ENCODE measurements around the gene SPEF2. TPM values are rescaled to one million over a fixed set of nuclear protein-coding genes. Genes with fewer than 3 reads are reported as not detected.

The SPEF2 gene
- total RNA-seq, 2 experiments from 2014 or later, result 10.8 to 13.1 TPM

GRCh38 chr5:35683466-35683865 is 65.8 kb downstream of the SPEF2 start:
- no peak for DNase-seq
- POLR2A ChIA-PET, result no interaction called here
- H3K9me3 Mint-ChIP-seq, result no peaks in the 10 kb centered on the region
- no peaks in the 10 kb centered on the region for H3K27me3 Mint-ChIP-seq
- peaks cover 11% of the 10 kb centered on the region for H3K4me1 Mint-ChIP-seq
- H3K36me3 Mint-ChIP-seq (ENCODE audit: low read depth), result no peaks in the 10 kb centered on the region
- no peak overlapping the region for H3K4me3 Mint-ChIP-seq
- no peak overlapping the region for H3K27ac Mint-ChIP-seq
- CTCF ChIA-PET, result no interaction called here

DNA sequence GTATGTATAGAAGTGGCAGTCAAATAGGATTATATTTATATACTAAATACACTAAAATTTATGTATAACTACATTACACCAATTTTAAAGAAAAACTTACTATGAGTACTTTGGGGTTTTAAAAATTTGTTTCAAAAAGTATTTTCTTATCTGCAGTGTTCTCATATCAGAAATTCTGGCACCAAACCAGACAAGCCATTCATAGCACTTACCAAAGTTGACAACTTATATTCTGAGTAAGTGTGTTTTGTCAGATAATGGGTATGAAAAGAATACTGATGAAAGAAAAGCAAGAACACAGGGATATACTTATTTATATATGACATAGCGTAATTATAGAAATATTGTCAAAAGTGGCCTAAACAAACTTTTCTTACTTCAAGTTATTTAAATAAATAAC is 67.5 kb downstream of the SPEF2 start:
- ChIA-PET POLR2A (no interaction called here), CTCF (no interaction called here)
- Mint-ChIP-seq H3K4me1 (no peaks in the 10 kb centered on the region), H3K27ac (no peak overlapping the region), H3K36me3 (ENCODE audit: low read depth) (no peaks in the 10 kb centered on the region), H3K4me3 (no peak overlapping the region), H3K27me3 (no peaks in the 10 kb centered on the region), H3K9me3 (no peaks in the 10 kb centered on the region)
- no peak for DNase-seq

DNA sequence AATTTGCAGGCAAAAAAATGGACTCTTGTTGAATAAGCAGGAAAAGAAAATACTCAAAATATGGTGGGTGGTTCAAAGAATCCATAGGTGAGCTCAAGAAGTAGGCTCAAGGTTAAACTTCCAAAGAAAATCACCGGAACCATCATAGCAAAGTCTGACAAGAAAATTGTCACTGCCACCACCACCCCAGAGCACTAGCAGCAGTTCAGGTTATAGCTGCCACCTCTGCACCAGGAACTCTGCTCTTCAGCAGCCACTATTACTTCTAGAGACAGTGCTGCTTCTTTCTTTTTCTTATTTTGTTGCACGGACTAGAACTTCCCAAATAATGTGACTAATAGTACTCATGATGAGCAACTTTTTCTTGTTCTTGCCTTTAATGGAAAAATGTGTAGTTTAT is 70.3 kb downstream of the SPEF2 start:
- H3K36me3 Mint-ChIP-seq (ENCODE audit: low read depth), result peaks cover 5% of the 10 kb centered on the region
- H3K4me1 Mint-ChIP-seq, result no peaks in the 10 kb centered on the region
- ChIA-PET CTCF (no interaction called here), POLR2A (no interaction called here)
- no peak overlapping the region for H3K4me3 Mint-ChIP-seq
- H3K27me3 Mint-ChIP-seq, result no peaks in the 10 kb centered on the region
- DNase-seq, result no peak
- H3K9me3 Mint-ChIP-seq, result no peaks in the 10 kb centered on the region
- H3K27ac Mint-ChIP-seq, result no peak overlapping the region

DNA sequence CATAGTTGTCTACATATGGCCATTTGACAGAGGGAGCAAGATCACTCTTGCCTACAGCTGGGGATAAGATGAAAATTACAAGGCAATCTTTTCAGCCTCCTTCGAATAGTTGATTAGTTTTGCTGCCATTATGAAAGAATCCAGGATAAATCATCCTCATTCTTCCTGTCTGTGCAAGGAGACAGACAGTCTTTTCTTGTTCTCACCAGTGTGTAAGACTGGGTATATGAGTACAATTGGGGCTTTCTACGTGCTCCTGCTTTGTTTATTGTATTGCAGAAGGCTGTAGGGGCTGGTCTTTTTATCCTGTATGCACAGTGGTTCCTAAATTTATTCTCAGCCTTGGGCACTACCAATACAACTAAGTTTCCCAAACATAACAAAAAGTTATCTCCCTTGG is 76.8 kb downstream of the SPEF2 start:
- no peak for DNase-seq
- no peak overlapping the region for H3K27ac Mint-ChIP-seq
- H3K9me3 Mint-ChIP-seq, result no peaks in the 10 kb centered on the region
- no peak overlapping the region for H3K4me3 Mint-ChIP-seq
- ChIA-PET CTCF (no interaction called here), POLR2A (no interaction called here)
- no peaks in the 10 kb centered on the region for H3K27me3 Mint-ChIP-seq
- peaks cover 12% of the 10 kb centered on the region for H3K36me3 Mint-ChIP-seq (ENCODE audit: low read depth)
- no peaks in the 10 kb centered on the region for H3K4me1 Mint-ChIP-seq

GRCh38 chr5:35698047-35698808 is 80.6 kb downstream of the SPEF2 start:
- Mint-ChIP-seq H3K36me3 (ENCODE audit: low read depth) (peaks cover 14% of the 10 kb centered on the region), H3K4me1 (no peaks in the 10 kb centered on the region), H3K27ac (no peak overlapping the region), H3K27me3 (no peaks in the 10 kb centered on the region), H3K4me3 (no peak overlapping the region), H3K9me3 (no peaks in the 10 kb centered on the region)
- ChIA-PET CTCF (no interaction called here), POLR2A (no interaction called here)
- DNase-seq, result no peak

- no peaks in the 10 kb centered on the region for H3K4me1 Mint-ChIP-seq
- H3K4me3 Mint-ChIP-seq, result no peak overlapping the region
- no peaks in the 10 kb centered on the region for H3K9me3 Mint-ChIP-seq
- CTCF ChIA-PET, result no interaction called here
- POLR2A ChIA-PET, result no interaction called here
- H3K27me3 Mint-ChIP-seq, result no peaks in the 10 kb centered on the region
- no peak overlapping the region for H3K27ac Mint-ChIP-seq
- peaks cover 8% of the 10 kb centered on the region for H3K36me3 Mint-ChIP-seq (ENCODE audit: low read depth)
- DNase-seq, result no peak
Observed at GRCh38 chr5:35707659-35708058, 90.0 kb downstream of the SPEF2 start.

GRCh38 chr5:35709688-35710087 is 92.0 kb downstream of the SPEF2 start:
- no peaks in the 10 kb centered on the region for H3K27me3 Mint-ChIP-seq
- H3K36me3 Mint-ChIP-seq (ENCODE audit: low read depth), result peaks cover 5% of the 10 kb centered on the region
- no peaks in the 10 kb centered on the region for H3K9me3 Mint-ChIP-seq
- H3K4me3 Mint-ChIP-seq, result no peak overlapping the region
- ChIA-PET POLR2A (no interaction called here), CTCF (no interaction called here)
- no peak for DNase-seq
- no peaks in the 10 kb centered on the region for H3K4me1 Mint-ChIP-seq
- H3K27ac Mint-ChIP-seq, result no peak overlapping the region

GRCh38 chr5:35717718-35718117 is 100.1 kb downstream of the SPEF2 start:
- no peaks in the 10 kb centered on the region for H3K4me1 Mint-ChIP-seq
- no peak overlapping the region for H3K27ac Mint-ChIP-seq
- ChIA-PET CTCF (no interaction called here), POLR2A (no interaction called here)
- no peak for DNase-seq
- H3K4me3 Mint-ChIP-seq, result no peak overlapping the region
- H3K36me3 Mint-ChIP-seq (ENCODE audit: low read depth), result peaks cover 5% of the 10 kb centered on the region
- peaks cover 7% of the 10 kb centered on the region for H3K9me3 Mint-ChIP-seq
- H3K27me3 Mint-ChIP-seq, result no peaks in the 10 kb centered on the region

DNA sequence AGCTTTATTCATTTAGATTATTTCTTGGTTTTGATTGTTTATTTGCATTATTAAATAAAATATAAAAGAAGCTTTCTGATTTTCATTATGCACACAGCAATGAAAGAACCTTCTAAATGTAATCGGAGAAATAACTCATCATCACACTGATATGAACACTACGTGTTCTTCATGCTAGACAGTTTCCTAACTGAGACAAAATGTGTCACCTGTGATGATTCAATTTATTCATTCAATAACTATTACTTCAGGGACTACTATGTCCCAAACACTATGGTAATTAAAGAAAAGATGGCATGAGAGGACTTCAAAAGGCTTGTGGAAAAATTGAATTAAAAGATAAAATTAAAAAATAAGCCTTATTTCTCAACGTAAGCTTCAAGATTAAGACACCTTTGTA is 118.1 kb downstream of the SPEF2 start:
- POLR2A ChIA-PET, result no interaction called here
- Mint-ChIP-seq H3K9me3 (peaks cover 6% of the 10 kb centered on the region), H3K4me3 (no peak overlapping the region), H3K4me1 (peaks cover 17% of the 10 kb centered on the region), H3K27me3 (no peaks in the 10 kb centered on the region), H3K36me3 (ENCODE audit: low read depth) (peaks cover 7% of the 10 kb centered on the region), H3K27ac (no peak overlapping the region)
- CTCF ChIA-PET, result interaction anchor here (1.2 kb wide), 1 partner anchor 190 kb away, joined by 3 read pairs; no protein-coding TSS in a partner anchor
- no peak for DNase-seq

DNA sequence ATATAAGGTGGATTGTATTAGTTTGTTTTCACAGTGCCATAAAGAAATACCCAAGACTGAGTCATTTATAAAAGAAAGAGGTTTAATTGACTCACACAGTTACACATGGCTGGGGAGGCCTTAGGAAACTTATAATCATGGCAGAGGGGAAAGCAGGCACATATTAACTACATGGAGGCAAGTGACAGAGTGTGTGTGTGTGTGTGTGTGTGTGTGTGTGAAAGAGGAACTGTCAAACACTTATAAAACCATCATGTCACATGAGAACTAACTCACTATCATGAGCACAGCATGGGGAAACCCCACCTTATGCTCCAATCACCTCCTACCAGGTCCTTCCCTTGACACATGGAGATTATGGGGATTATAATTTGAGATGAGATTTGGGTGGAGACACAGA is 118.6 kb downstream of the SPEF2 start:
- DNase-seq, result no peak
- H3K4me1 Mint-ChIP-seq, result peaks cover 22% of the 10 kb centered on the region
- CTCF ChIA-PET, result interaction anchor here (1.2 kb wide), 1 partner anchor 190 kb away, joined by 3 read pairs; no protein-coding TSS in a partner anchor
- H3K27me3 Mint-ChIP-seq, result no peaks in the 10 kb centered on the region
- H3K36me3 Mint-ChIP-seq (ENCODE audit: low read depth), result peaks cover 12% of the 10 kb centered on the region
- POLR2A ChIA-PET, result no interaction called here
- no peak overlapping the region for H3K4me3 Mint-ChIP-seq
- H3K27ac Mint-ChIP-seq, result no peak overlapping the region
- H3K9me3 Mint-ChIP-seq, result peaks cover 6% of the 10 kb centered on the region

DNA sequence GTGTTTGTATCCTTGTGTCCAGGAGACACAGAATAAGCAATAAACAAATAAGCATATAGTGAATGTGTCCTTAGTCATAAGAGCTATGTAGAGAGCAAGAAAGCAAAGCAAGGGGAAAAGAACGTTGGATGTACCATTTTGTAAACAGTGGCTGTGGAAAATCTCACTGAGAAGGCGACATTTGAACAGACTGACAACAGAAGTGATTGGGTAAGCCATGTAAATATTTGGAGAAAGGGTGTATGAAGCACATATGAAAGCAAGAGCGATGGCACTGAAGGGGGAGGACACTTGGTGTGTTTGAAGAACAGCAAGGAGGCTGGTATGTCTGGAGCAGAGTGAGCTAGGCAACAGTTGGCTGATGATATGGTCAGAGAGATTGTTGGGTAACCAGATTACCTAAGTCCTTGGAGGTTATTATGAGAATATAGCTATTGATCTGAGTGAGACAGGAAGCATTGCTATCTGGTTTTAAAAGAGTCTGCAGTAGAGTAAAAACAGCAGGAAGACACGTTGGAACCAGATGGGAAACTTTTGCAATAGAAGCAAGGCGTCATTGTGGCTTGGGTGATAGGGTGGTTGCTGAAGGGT is 123.6 kb downstream of the SPEF2 start:
- Mint-ChIP-seq H3K36me3 (ENCODE audit: low read depth) (peaks cover 24% of the 10 kb centered on the region), H3K27me3 (no peaks in the 10 kb centered on the region), H3K4me3 (no peak overlapping the region), H3K4me1 (peaks cover 35% of the 10 kb centered on the region), H3K27ac (no peak overlapping the region), H3K9me3 (peaks cover 12% of the 10 kb centered on the region)
- no peak for DNase-seq
- ChIA-PET POLR2A (no interaction called here), CTCF (interaction anchor here (0.6 kb wide), 1 partner anchor 25 kb away, joined by 3 read pairs; no protein-coding TSS in a partner anchor)

- no peak for DNase-seq
- no peaks in the 10 kb centered on the region for H3K27me3 Mint-ChIP-seq
- POLR2A ChIA-PET, result no interaction called here
- peaks cover 27% of the 10 kb centered on the region for H3K36me3 Mint-ChIP-seq (ENCODE audit: low read depth)
- CTCF ChIA-PET, result no interaction called here
- H3K9me3 Mint-ChIP-seq, result peaks cover 14% of the 10 kb centered on the region
- H3K27ac Mint-ChIP-seq, result no peak overlapping the region
- peaks cover 35% of the 10 kb centered on the region for H3K4me1 Mint-ChIP-seq
- no peak overlapping the region for H3K4me3 Mint-ChIP-seq
Observed at GRCh38 chr5:35741971-35742370, 124.3 kb downstream of the SPEF2 start.

DNA sequence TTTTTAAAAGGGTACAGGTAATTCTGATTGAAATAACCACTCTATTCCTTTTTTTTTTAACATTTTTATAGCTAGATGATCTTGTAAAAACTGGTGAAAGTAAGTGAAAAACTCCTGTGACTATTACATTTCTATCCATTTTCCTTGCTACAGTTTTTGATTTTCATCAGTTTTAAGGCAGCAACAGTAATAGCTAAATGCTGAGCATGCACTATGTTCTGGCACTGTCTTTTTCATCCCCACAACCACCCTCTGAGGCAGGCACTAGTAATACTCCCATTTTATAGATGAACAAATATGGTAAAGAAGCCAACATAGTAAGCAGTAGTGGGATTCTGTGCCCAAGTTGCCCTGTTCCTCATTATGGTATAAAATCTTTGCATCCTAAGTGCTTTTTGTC is 126.0 kb downstream of the SPEF2 start:
- Mint-ChIP-seq H3K4me1 (peaks cover 40% of the 10 kb centered on the region), H3K27ac (no peak overlapping the region), H3K36me3 (ENCODE audit: low read depth) (peaks cover 36% of the 10 kb centered on the region), H3K9me3 (peaks cover 21% of the 10 kb centered on the region), H3K27me3 (no peaks in the 10 kb centered on the region), H3K4me3 (no peak overlapping the region)
- POLR2A ChIA-PET, result no interaction called here
- CTCF ChIA-PET, result interaction anchor here (1.0 to 1.4 kb wide), 2 partner anchors 34 to 181 kb away, joined by 3 read pairs; no protein-coding TSS in a partner anchor
- DNase-seq, result no peak

DNA sequence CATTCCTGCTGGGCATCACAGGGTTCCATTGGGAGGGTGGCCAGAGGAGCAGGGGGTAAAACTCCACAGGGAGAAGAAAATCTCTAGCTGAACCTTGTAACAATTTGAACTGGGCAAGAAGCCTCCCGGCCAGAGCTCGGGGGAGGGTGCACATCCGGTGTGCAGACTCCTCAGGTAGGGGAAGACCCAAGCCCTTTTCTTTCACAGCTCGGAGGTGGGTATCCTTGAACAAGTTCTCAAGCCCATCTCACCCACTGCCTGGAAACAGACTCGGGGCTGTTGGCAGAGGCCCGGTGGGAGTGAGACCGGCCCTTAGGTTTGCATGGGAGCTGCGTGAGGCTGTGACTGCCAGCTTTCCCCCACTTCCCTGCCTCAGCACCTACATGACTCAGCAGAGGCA is 127.5 kb downstream of the SPEF2 start:
- ChIA-PET POLR2A (no interaction called here), CTCF (no interaction called here)
- Mint-ChIP-seq H3K4me3 (no peak overlapping the region), H3K27ac (no peak overlapping the region), H3K27me3 (no peaks in the 10 kb centered on the region), H3K4me1 (peaks cover 39% of the 10 kb centered on the region), H3K36me3 (ENCODE audit: low read depth) (peaks cover 33% of the 10 kb centered on the region), H3K9me3 (peaks cover 26% of the 10 kb centered on the region)
- DNase-seq, result no peak
